RCC 7860 (cell line): ENCODE measurements around the gene VWA7.
A peak's percentile ranks its signal among the peaks of the same experiment; 100 is the strongest.

Source experiments
- DNase-seq: peaks from one replicate; pipeline ENCODE4 v3.0.0-alpha.2; 2015; ENCODE audit warnings: low spot score
- FAIRE-seq: peaks from 2 replicates; lab custom pipeline; 2012; peaks lifted over from hg19 to GRCh38; lab: Jason Lieb, UNC

Gene VWA7

DNA sequence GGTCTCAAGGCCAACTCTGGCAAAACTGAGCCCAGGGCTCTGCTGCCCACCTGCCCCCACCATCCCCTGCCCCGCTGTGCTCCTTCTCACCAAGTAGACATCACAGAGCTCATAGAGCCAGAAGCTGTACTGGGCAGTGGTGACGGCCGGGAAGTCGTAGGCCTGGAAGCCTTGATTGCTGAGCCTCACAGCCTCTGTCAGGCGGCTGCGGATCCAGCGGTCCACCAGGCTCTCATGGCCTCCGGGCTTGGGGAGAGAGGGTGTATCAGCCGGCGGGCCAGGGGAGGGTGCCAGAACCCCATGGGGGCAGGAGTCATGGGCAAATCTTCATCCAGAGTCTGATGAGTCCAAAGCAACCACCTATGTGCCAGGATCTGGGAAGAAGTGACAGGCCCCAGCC is 2.8 kb upstream of the VWA7 start:
- FAIRE-seq (no peak), DNase-seq (no peak)

DNA sequence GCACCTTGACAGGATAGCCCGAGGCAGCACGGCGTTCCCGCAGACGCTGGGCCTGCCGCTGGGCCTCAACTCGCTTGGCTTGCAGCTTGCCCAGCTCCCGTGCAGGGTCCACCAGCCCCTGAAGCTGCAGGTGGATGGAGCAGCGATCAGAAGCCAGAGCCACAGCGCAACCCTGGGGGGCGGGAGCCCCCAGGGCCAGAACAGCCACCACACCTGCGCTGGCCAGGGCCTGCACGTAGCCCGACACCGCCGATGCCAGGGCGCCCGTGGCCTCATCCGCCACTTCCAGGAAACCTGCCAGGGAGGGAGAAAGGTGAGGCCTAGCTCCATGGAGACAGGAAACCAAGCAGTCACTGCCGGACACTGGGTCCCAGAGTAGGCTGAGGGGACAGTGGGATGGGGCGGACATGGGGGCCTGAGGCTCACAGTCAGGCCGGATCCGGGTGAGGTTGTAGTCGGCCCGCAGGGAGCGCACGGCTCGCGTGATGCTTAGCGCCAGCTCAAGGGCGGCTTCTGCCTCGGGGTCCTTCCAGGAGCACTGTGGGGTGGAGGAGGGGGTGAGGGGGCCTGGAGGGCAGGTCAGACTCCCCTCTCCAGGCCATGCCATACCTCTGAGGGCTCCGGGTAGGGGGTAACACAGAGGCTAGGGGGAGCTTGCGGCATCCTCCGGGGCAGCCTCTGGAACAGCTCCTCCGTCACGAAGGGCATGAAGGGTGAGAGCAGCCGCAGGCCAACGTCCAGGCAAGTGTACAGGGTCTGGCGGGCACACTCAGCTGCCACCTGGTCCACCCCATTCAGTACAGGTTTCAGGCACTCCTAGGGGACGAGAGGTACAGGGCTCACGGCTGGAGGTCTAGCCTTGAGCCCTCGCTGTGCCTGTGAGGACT is 2.1 kb upstream of the VWA7 start:
- no peak for FAIRE-seq

DNA sequence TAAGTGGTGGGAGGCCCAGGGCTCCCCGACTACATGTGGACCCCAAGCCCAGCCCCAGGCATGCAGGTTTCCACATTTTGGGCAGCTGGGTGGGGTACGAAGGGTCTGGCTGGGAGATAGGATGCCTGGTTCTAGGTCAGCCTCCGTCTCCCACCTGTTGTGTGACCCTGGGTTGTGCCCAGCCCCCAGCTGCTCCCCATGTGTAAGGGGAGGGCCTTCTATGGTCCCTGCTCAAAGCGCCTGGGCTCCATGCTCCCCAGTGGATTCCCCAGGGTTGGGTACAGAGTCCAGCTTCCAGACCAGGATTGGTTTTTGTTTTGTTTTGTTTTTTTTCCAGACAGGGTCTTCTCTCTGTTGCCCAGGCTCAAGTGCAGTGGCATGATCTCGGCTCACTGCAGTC is 1.1 kb upstream of the VWA7 start:
- FAIRE-seq (no peak), DNase-seq (no peak)

More for the DNA sequence above, 2.1 kb upstream of the VWA7 start:
- DNase-seq = no peak

DNA sequence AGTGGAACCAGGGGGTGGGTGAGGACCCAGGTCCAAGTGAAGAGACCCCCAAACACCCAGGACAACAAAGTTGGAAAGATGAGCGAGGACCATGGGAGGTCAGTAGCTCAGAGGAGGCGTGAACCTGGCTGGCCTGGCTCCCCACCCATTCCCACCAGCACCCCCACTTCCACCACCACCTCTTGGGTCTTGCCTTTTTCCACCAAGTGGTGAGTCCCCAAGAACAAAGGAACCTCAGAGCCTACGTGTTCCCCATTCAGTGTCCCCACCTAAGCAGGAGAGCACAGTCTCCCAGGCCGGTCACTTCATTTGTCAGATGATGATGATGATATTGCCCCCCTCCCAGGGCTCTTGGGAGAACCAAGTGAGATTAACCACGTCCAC is 531 bp upstream of the VWA7 start:
- FAIRE-seq = no peak
- no peak for DNase-seq

DNA sequence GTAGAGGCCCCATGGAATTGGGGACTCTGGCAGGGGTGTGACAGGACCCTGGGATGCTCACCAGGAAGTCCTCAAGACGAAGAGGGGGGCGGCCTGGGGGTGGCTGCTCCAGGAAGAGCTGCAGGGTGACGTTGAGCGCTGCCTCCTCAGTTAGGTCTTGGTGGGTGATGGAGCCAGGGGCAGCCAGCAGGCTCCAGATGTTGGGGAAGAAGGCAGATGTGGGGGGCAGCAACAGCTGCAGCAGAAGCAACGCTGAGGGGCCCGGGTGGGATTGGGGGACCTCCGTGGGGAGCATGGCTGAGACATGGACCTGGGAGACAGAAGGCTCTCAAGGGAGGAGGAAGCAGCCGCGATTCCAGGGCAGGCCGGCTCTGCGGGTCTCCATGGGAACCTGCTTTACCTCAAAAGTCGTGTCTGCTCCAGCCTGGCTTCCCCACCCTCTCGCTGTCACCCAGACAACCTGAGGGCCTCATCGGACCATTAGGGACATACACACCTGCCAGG is 591 bp downstream of the VWA7 start:
- FAIRE-seq = no peak
- no peak for DNase-seq

GRCh38 chr6:31775633-31776484 is 1.3 kb downstream of the VWA7 start:
- FAIRE-seq = no peak

DNA sequence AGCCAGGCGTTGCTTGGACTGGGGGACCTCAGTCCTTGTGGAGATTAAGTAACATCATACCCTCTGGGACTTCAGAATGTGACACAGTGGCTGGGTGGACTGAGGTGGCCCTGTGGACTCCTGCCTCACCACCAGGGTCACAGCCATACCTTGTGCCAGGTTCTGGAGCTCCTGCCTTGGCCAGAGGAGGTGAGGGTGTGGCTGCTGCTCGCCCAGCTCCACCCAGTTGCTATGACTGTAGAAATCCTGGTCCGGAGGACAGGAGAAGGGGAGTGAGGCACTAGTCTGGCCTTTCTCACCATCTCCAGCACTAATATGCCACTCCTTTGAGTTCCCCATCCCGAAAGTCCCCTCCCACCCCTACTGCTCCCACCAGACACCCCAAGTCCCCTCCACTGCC is 1.9 kb downstream of the VWA7 start:
- FAIRE-seq (no peak), DNase-seq (no peak)

More at GRCh38 chr6:31775633-31776484, 1.3 kb downstream of the VWA7 start:
- DNase-seq = no peak

DNA sequence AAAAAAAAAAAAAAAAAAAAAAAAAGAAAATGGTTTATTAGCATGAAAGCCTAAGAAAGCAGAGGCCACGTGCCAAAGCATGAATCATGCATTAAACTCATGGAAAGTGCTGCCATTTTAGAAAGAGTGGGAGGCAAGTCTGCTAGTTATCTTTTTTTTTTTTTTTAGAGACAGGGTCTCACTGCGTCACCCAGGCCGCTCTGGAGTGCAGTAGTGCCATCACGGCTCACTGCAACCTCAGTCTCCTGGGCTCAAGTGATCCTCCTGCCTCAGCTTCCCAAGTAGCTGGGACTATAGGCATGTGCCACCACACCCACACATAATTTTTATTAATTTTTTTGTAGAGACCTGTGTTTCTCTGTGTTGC is 5.2 kb downstream of the VWA7 start:
- no peak for DNase-seq
- FAIRE-seq = no peak

- no peak for FAIRE-seq
- no peak for DNase-seq
These were observed 6.3 kb downstream of the VWA7 start for GRCh38 chr6:31770860-31771259.

GRCh38 chr6:31769684-31770371 is 7.3 kb downstream of the VWA7 start:
- FAIRE-seq = no peak

GRCh38 chr6:31768363-31769257 is 8.5 kb downstream of the VWA7 start:
- DNase-seq = no peak
- FAIRE-seq = no peak

More at GRCh38 chr6:31769684-31770371, 7.3 kb downstream of the VWA7 start:
- peak; percentile 15 for DNase-seq

- FAIRE-seq (no peak), DNase-seq (no peak)
These were observed 10.0 kb downstream of the VWA7 start for GRCh38 chr6:31767096-31767645.

- DNase-seq (no peak), FAIRE-seq (no peak)
These were observed 11.0 kb downstream of the VWA7 start for GRCh38 chr6:31765910-31766794.

GRCh38 chr6:31765559-31765909 is 11.6 kb downstream of the VWA7 start:
- FAIRE-seq = no peak
- DNase-seq = no peak

DNA sequence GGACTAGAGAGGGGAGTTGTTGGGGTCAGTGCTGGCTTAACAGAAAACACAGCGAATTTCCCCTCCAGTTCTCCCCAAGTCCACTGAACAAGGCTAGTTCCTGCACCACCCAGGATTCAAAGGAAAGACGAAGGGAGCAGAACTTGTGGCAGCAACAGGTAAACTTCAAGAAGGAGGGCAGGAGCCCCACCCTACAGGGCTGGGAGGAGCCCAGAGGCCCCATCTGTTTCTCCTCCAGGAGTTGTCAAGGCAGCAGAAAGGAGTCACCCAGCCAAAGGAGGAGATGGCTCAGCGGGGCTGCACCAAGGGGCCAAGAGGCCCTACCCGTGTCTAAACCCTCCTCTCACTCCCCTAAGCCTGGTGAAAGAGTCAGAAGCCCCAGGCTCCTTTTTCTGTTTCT is 12.9 kb downstream of the VWA7 start:
- FAIRE-seq (no peak), DNase-seq (no peak)

DNA sequence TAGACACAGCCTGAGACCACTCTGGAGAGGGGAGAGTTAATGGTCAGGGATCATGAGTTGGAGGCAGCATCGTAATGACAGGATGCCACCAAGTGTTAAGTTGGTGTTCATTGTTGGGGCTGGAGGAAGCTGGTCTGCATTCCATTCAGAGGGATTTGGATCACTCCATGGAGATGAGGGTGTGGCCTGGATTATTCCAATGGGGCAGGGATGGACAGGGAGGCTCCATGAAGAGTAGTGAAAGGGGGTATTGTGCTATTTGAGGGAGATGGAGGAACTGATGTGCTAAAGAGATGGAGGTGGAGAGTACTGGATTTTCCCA is 13.5 kb downstream of the VWA7 start:
- FAIRE-seq = no peak
- DNase-seq = no peak

GRCh38 chr6:31762878-31763618 is 14.1 kb downstream of the VWA7 start:
- FAIRE-seq (no peak), DNase-seq (no peak)

- FAIRE-seq (no peak), DNase-seq (no peak)
These were observed 14.8 kb downstream of the VWA7 start, which contains the start of gene SAPCD1 for GRCh38 chr6:31762356-31762755. SAPCD1 (plus strand) TSS chr6:31762656; CDS start chr6:31763055, 399 bp downstream.
